HEK293T (cell line): ENCODE data around the gene SERINC3.

Experiments used
- BHLHE40 ChIP-seq: fragments of 450-650 bp; IDR thresholded peaks from 2 replicates; pipeline ENCODE4 v1.6.1; 2016; ENCODE audit warnings: mild to moderate bottlenecking, moderate library complexity, borderline replicate concordance
- ELF4 ChIP-seq: fragments of 450-650 bp; IDR thresholded peaks from 2 replicates; pipeline ENCODE4 v1.6.1; 2017; ENCODE audit warnings: antibody characterized with exemption
- FOXM1 ChIP-seq: fragments of 450-650 bp; IDR thresholded peaks from 2 replicates; pipeline ENCODE4 v1.6.1; 2017; ENCODE audit warnings: mild to moderate bottlenecking, borderline replicate concordance
- SP1 ChIP-seq: fragments of 450-650 bp; IDR thresholded peaks from 2 replicates; pipeline ENCODE4 v1.6.1; 2017
- ZNF384 ChIP-seq: fragments of 450-650 bp; IDR thresholded peaks from 2 replicates; pipeline ENCODE4 v1.6.1; 2016

- TF ChIP-seq BHLHE40 = no peak
- TF ChIP-seq SP1 = no peak
- no peak for TF ChIP-seq FOXM1
- no peak for TF ChIP-seq ELF4
- no peak for TF ChIP-seq ZNF384
Measured at GRCh38 chr20:44547419-44547818, 25.5 kb upstream of the SERINC3 start.
